A549 (cell line): ENCODE data around the gene VSX1. TPM values are rescaled to one million over a fixed set of nuclear protein-coding genes. Genes with fewer than 3 reads are reported as not detected.
A peak's percentile ranks its signal among the peaks of the same experiment; 100 is the strongest.

ENCODE experiments used
- ATAC-seq, 2 experiments: fragments of 200-7000 bp in 1 of 2; fragments of >200 bp in 1 of 2; cut with Nextera tagmentation in 1 of 2; cut with Tn5 transposase in 1 of 2; 3 replicates each; pipeline versions ENCODE4 v1.8.0 to v1.9.1; 2018 to 2020; ENCODE audit warnings: mild to moderate bottlenecking in 1 of 2, moderate library complexity in 1 of 2
- CTCF ChIA-PET: fragments of 300-600 bp; sonication (Branson Sonifier 250); formaldehyde crosslinking; extraction: SDS; loops from one replicate; lab custom pipeline; 2021; ENCODE audit warnings: antibody characterized with exemption, inconsistent platforms; lab: Yijun Ruan, JAX
- POLR2A ChIA-PET: fragments of 350-600 bp; formaldehyde crosslinking; extraction: SDS; loops from one replicate; lab custom pipeline; 2021; ENCODE audit warnings: antibody characterized with exemption, inconsistent platforms; lab: Yijun Ruan, JAX
- DNase-seq, 2 experiments: peaks; one replicate each; pipeline versions ENCODE4 v3.0.0 to v3.0.0-alpha.2; 2011 to 2016; ENCODE audit warnings: low read depth in 1 of 2, low spot score in 1 of 2
- FAIRE-seq: peaks from 2 replicates; lab custom pipeline; 2011; peaks lifted over from hg19 to GRCh38; lab: Jason Lieb, UNC
- H3K27ac ChIP-seq, 2 experiments: fragments of >200 bp; sonication (Bioruptor Twin); formaldehyde crosslinking; 3 replicates each; pipeline ENCODE4 v1.5.1; 2016 to 2017
- H3K4me1 ChIP-seq: fragments of >200 bp; sonication (Bioruptor Twin); formaldehyde crosslinking; 3 replicates; pipeline ENCODE4 v1.6.1; 2016
- H3K4me2 ChIP-seq: fragments of >200 bp; sonication (Bioruptor Twin); formaldehyde crosslinking; 3 replicates; pipeline ENCODE4 v1.6.1; 2016
- H3K4me3 ChIP-seq: fragments of >200 bp; sonication (Bioruptor Twin); formaldehyde crosslinking; 3 replicates; pipeline ENCODE4 v1.5.1; 2016
- H3K9me3 ChIP-seq: fragments of >200 bp; sonication (Bioruptor Twin); formaldehyde crosslinking; 3 replicates; pipeline ENCODE4 v1.6.1; 2016
- BHLHE40 ChIP-seq: IDR thresholded peaks from 2 replicates; pipeline ENCODE4 v1.6.1; 2012; ENCODE audit warnings: low read depth, low read length, inconsistent platforms
- CBX8 ChIP-seq: fragments of 200-600 bp; sonication (generic); IDR thresholded peaks from 2 replicates; pipeline ENCODE4 v1.6.1; 2016
- CHD4 ChIP-seq: fragments of 200-600 bp; sonication (generic); IDR thresholded peaks from 2 replicates; pipeline ENCODE4 v1.6.1; 2016; ENCODE audit warnings: antibody characterized with exemption, mild to moderate bottlenecking, borderline replicate concordance
- EHF ChIP-seq: fragments of 250-450 bp; sonication (Bioruptor Pico); IDR thresholded peaks from 2 replicates; pipeline ENCODE4 v1.5.0; 2020; ENCODE audit warnings: mild to moderate bottlenecking
- EHMT2 ChIP-seq: fragments of 200-600 bp; sonication (generic); IDR thresholded peaks from 2 replicates; pipeline ENCODE4 v1.6.1; 2016; ENCODE audit warnings: antibody characterized with exemption, low read depth, mild to moderate bottlenecking, moderate library complexity
- ESRRA ChIP-seq: fragments of 150-350 bp; IDR thresholded peaks from 2 replicates; pipeline ENCODE4 v1.6.1; 2014; ENCODE audit warnings: mild to moderate bottlenecking, low read length, borderline replicate concordance
- FOSB ChIP-seq: fragments of 250-450 bp; sonication (Bioruptor Pico); IDR thresholded peaks from 2 replicates; pipeline ENCODE4 v1.5.0; 2020; ENCODE audit warnings: mild to moderate bottlenecking, moderate library complexity
- HOXB5 ChIP-seq: fragments of 250-450 bp; sonication (Bioruptor Pico); IDR thresholded peaks from 2 replicates; pipeline ENCODE4 v1.5.0; 2020; ENCODE audit warnings: mild to moderate bottlenecking, moderate library complexity
- JUN ChIP-seq, 2 experiments: fragments of >200 bp; sonication (Bioruptor Twin); formaldehyde crosslinking; IDR thresholded peaks; 2 replicates in 1 of 2; 3 replicates in 1 of 2; pipeline ENCODE4 v1.6.1; 2016 to 2017
- KDM1A ChIP-seq: fragments of 200-600 bp; sonication (generic); IDR thresholded peaks from 2 replicates; pipeline ENCODE4 v1.6.1; 2016; ENCODE audit warnings: low read depth, mild to moderate bottlenecking
- KDM5A ChIP-seq: fragments of 200-600 bp; sonication (generic); IDR thresholded peaks from 2 replicates; pipeline ENCODE4 v1.6.1; 2016; ENCODE audit warnings: antibody characterized with exemption, mild to moderate bottlenecking
- MAFK ChIP-seq: fragments of 450-650 bp; IDR thresholded peaks from 2 replicates; pipeline ENCODE4 v1.6.1; 2014; ENCODE audit not compliant: partially characterized antibody
- NPAS2 ChIP-seq: fragments of 250-450 bp; sonication (Bioruptor Pico); IDR thresholded peaks from 2 replicates; pipeline ENCODE4 v1.8.0; 2022; ENCODE audit warnings: mild to moderate bottlenecking, moderate library complexity, borderline replicate concordance
- POLR2AphosphoS2 ChIP-seq: conservative IDR thresholded peaks from 2 replicates; pipeline ENCODE4 v1.6.1; 2012; ENCODE audit warnings: low read length, improper control_type of control experiment, inconsistent platforms
- RAD21 ChIP-seq, 2 experiments: fragments of >200 bp in 1 of 2; sonication (Bioruptor Twin) in 1 of 2; formaldehyde crosslinking in 1 of 2; IDR thresholded peaks in 1 of 2; conservative IDR thresholded peaks in 1 of 2; 2 replicates in 1 of 2; 3 replicates in 1 of 2; pipeline ENCODE4 v1.6.1; 2012 to 2018; ENCODE audit warnings: inconsistent platforms in 1 of 2
- RCOR1 ChIP-seq: fragments of 150-350 bp; IDR thresholded peaks from 2 replicates; pipeline ENCODE4 v1.6.1; 2014; ENCODE audit warnings: antibody characterized with exemption, low read length, low read depth
- RNF2 ChIP-seq: fragments of 200-600 bp; sonication (generic); IDR thresholded peaks from 2 replicates; pipeline ENCODE4 v1.6.1; 2016; ENCODE audit warnings: low read depth, mild to moderate bottlenecking, antibody characterized with exemption, moderate library complexity, borderline replicate concordance
- SMC3 ChIP-seq: fragments of >200 bp; sonication (Bioruptor Twin); formaldehyde crosslinking; IDR thresholded peaks from 3 replicates; pipeline ENCODE4 v1.6.1; 2018; ENCODE audit warnings: inconsistent platforms
- SREBF2 ChIP-seq: fragments of 450-650 bp; IDR thresholded peaks from 2 replicates; pipeline ENCODE4 v1.6.1; 2014; ENCODE audit warnings: mild to moderate bottlenecking, moderate library complexity
- ZFP36 ChIP-seq: fragments of 450-650 bp; IDR thresholded peaks from 2 replicates; pipeline ENCODE4 v1.6.1; 2014; ENCODE audit warnings: borderline replicate concordance; ENCODE audit not compliant: partially characterized antibody
- ZSCAN20 ChIP-seq: fragments of 250-450 bp; sonication (Bioruptor Pico); IDR thresholded peaks from 2 replicates; pipeline ENCODE4 v1.8.0; 2022; ENCODE audit warnings: mild to moderate bottlenecking, moderate library complexity
- WGBS: methylation state at CpG from one replicate; pipeline ENCODE4 v1.1.6; 2017; ENCODE audit errors: missing lambda C conversion rate; 5-methylcytosine and 5-hydroxymethylcytosine counted together
- polyA plus RNA-seq, 4 experiments: library from polyadenylated mRNA; depleted of rRNA in 3 of 4; stranded (reverse); fragments of >200 nt; fragmentation: RNase III in 1 of 4; extraction: RNeasy Plus Mini Kit Qiagen cat#74134 plus additional on column Dnase treatment in 1 of 4; gene quantifications; 2 replicates in 3 of 4; 3 replicates in 1 of 4; pipeline ENCODE4 v1.2.3, GENCODE V29; 2011 to 2017
- TF ChIP-seq, protein P1 (sequence below): IDR thresholded peaks from 2 replicates; pipeline ENCODE4 v1.6.1; 2012; ENCODE audit warnings: low read depth, borderline replicate concordance
- TF ChIP-seq, protein P2 (sequence below): fragments of >200 bp; sonication (Bioruptor Twin); formaldehyde crosslinking; IDR thresholded peaks from 2 replicates; pipeline ENCODE4 v1.6.1; 2016
- TF ChIP-seq, protein P3 (sequence below): fragments of 200-600 bp; sonication (generic); IDR thresholded peaks from 2 replicates; pipeline ENCODE4 v1.6.1; 2016; ENCODE audit warnings: antibody characterized with exemption, mild to moderate bottlenecking, moderate library complexity
- TF ChIP-seq, protein P4 (sequence below): fragments of 450-650 bp; IDR thresholded peaks from 2 replicates; pipeline ENCODE4 v1.6.1; 2014; ENCODE audit warnings: antibody characterized with exemption
- TF ChIP-seq, protein P5 (sequence below): fragments of 250-450 bp; sonication (Bioruptor Pico); IDR thresholded peaks from 2 replicates; pipeline ENCODE4 v1.5.0; 2021; ENCODE audit warnings: mild to moderate bottlenecking, moderate library complexity, borderline replicate concordance
- TF ChIP-seq, protein P6 (sequence below): IDR thresholded peaks from 2 replicates; pipeline ENCODE4 v1.6.1; 2012

The VSX1 gene
- polyA plus RNA-seq, 2 of the 4 experiments (the other 2 are of a cell fraction), result 0.77 to 2.9 TPM

DNA sequence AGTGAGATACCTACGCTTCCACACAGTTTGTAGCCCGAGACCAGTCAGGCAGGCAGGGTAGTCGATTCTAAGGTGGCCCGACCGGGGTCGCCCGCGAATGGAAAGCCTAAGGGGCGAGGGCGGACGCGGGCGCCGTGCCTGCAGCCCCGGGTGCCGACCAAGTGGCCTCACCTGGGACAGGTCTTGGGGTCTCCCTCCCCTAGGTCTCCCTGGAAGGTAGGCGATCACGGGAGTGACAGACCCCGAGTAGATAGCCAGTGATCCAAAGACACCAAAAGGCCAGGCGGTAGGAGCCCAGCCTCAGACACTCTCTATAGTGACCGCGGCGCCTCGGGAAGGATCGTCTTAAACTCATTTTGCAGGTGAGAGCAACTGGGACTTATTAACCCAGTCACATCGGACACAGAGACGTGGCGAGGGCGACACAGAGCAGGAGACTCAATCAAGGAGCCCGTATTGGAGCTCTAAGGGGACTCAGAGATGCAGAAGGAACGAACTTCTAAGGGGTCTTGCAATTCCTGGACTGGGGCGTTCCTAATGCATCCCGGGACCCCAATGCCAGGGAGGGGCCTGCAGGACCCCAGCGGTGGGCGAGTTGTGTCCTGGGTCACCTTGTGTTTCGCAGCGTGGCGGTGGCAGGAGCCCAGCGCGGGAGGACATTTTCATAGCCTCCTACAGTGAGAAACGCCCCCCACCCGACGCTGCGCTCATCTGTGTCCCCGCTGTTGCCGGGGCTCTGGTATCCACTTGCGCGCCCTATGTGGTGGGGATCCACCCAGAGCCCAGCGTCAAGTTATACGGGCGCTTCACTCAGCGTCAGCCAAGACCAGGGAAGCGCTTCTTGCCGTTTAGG, 2.1 kb upstream of the VSX1 start:
- Histone ChIP-seq H3K9me3 (0 out of 3 replicates have a peak, but pooled peaks cover 2% of the 10 kb centered on the region), H3K27ac (peak overlapping the region; percentile 13 to 37; a peak in 3 of 6 replicates), H3K4me2 (peak overlapping the region; percentile 97), H3K4me1 (peaks cover 14% of the 10 kb centered on the region), H3K4me3 (peak overlapping the region; percentile 43)
- TF ChIP-seq MAFK (no peak), POLR2AphosphoS2 (no peak), RNF2 (no peak), KDM1A (no peak), JUN (IDR thresholded peaks at IDR 0.05) (no peak), RAD21 (conservative IDR thresholded peaks at IDR 0.05 in 1 of 2, IDR thresholded peaks at IDR 0.05 in 1 of 2) (no peak), CBX8 (no peak), SREBF2 (no peak), EHMT2 (no peak), HOXB5 (CRISPR knock-in tag) (no peak), ZSCAN20 (CRISPR knock-in tag) (no peak), CHD4 (no peak), ZFP36 (no peak), KDM5A (no peak)
- TF ChIP-seq, protein P1, sequence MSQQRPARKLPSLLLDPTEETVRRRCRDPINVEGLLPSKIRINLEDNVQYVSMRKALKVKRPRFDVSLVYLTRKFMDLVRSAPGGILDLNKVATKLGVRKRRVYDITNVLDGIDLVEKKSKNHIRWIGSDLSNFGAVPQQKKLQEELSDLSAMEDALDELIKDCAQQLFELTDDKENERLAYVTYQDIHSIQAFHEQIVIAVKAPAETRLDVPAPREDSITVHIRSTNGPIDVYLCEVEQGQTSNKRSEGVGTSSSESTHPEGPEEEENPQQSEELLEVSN, result no peak
- TF ChIP-seq, protein P2, sequence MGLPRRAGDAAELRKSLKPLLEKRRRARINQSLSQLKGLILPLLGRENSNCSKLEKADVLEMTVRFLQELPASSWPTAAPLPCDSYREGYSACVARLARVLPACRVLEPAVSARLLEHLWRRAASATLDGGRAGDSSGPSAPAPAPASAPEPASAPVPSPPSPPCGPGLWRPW, result no peak
- TF ChIP-seq, protein P3, sequence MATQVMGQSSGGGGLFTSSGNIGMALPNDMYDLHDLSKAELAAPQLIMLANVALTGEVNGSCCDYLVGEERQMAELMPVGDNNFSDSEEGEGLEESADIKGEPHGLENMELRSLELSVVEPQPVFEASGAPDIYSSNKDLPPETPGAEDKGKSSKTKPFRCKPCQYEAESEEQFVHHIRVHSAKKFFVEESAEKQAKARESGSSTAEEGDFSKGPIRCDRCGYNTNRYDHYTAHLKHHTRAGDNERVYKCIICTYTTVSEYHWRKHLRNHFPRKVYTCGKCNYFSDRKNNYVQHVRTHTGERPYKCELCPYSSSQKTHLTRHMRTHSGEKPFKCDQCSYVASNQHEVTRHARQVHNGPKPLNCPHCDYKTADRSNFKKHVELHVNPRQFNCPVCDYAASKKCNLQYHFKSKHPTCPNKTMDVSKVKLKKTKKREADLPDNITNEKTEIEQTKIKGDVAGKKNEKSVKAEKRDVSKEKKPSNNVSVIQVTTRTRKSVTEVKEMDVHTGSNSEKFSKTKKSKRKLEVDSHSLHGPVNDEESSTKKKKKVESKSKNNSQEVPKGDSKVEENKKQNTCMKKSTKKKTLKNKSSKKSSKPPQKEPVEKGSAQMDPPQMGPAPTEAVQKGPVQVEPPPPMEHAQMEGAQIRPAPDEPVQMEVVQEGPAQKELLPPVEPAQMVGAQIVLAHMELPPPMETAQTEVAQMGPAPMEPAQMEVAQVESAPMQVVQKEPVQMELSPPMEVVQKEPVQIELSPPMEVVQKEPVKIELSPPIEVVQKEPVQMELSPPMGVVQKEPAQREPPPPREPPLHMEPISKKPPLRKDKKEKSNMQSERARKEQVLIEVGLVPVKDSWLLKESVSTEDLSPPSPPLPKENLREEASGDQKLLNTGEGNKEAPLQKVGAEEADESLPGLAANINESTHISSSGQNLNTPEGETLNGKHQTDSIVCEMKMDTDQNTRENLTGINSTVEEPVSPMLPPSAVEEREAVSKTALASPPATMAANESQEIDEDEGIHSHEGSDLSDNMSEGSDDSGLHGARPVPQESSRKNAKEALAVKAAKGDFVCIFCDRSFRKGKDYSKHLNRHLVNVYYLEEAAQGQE, result no peak
- TF ChIP-seq, protein P4, sequence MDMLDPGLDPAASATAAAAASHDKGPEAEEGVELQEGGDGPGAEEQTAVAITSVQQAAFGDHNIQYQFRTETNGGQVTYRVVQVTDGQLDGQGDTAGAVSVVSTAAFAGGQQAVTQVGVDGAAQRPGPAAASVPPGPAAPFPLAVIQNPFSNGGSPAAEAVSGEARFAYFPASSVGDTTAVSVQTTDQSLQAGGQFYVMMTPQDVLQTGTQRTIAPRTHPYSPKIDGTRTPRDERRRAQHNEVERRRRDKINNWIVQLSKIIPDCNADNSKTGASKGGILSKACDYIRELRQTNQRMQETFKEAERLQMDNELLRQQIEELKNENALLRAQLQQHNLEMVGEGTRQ, result no peak
- FAIRE-seq, result no peak
- peak; percentile 36 to 58; a peak in 3 of 6 replicates for ATAC-seq
- ChIA-PET POLR2A (no interaction called here), CTCF (interaction anchor here (0.7 to 2.6 kb wide), 7 partner anchors 9 to 95 kb away, joined by 3 to 12 read pairs (median 5); no protein-coding TSS in a partner anchor)
- no peak for DNase-seq
- 57% methylated on average over 49 of the region's 54 CpGs for WGBS

DNA sequence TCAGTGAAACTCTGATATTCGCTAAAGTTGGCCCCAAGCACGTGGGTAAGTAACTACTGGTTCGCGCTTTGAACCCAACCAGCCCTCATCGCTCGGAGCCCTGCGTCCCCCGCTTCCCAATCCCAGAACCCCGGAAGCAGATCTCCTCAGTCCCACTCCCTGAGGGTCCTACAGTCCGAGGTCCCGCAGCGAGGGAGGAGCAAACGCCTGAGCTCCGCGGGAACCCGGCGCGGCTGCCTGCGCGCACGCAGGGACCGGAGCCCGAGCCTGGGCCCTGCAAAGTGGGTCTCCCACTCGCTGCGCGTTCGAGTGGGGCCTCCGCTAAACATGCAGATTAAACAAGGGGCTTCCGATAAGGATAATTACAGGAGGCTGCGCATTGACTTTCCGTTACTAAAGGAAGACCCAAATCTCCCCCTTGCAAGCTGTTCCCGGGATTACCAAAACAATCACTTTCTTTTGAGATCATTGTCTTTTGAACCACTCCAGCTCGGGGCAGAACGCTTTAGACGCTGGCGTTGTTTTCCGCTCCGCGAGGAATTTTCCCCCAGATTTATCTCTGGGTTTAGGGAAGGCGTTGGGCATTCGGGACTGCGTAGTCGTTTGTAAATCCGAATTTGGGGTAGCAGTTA, 1.3 kb upstream of the VSX1 start:
- ChIA-PET CTCF (interaction anchor here (0.8 to 2.6 kb wide), 4 partner anchors 10 to 96 kb away, joined by 3 to 12 read pairs (median 5); no protein-coding TSS in a partner anchor), POLR2A (no interaction called here)
- no peak for FAIRE-seq
- TF ChIP-seq CBX8 (no peak), HOXB5 (CRISPR knock-in tag) (no peak), EHF (no peak), RCOR1 (no peak), BHLHE40 (no peak), ESRRA (no peak), FOSB (CRISPR knock-in tag) (no peak), EHMT2 (no peak), SMC3 (no peak), MAFK (no peak), NPAS2 (no peak)
- TF ChIP-seq, protein P5, sequence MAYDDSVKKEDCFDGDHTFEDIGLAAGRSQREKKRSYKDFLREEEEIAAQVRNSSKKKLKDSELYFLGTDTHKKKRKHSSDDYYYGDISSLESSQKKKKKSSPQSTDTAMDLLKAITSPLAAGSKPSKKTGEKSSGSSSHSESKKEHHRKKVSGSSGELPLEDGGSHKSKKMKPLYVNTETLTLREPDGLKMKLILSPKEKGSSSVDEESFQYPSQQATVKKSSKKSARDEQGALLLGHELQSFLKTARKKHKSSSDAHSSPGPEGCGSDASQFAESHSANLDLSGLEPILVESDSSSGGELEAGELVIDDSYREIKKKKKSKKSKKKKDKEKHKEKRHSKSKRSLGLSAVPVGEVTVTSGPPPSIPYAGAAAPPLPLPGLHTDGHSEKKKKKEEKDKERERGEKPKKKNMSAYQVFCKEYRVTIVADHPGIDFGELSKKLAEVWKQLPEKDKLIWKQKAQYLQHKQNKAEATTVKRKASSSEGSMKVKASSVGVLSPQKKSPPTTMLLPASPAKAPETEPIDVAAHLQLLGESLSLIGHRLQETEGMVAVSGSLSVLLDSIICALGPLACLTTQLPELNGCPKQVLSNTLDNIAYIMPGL (CRISPR knock-in tag), result no peak
- TF ChIP-seq, protein P6, sequence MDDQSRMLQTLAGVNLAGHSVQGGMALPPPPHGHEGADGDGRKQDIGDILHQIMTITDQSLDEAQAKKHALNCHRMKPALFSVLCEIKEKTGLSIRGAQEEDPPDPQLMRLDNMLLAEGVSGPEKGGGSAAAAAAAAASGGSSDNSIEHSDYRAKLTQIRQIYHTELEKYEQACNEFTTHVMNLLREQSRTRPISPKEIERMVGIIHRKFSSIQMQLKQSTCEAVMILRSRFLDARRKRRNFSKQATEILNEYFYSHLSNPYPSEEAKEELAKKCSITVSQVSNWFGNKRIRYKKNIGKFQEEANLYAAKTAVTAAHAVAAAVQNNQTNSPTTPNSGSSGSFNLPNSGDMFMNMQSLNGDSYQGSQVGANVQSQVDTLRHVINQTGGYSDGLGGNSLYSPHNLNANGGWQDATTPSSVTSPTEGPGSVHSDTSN, result no peak

More for the DNA sequence above, 1.3 kb upstream of the VSX1 start:
- DNase-seq, result no peak
- no peak overlapping the region for H3K27ac ChIP-seq
- WGBS, result 71% methylated on average over 42 of the region's 44 CpGs
- peak overlapping the region; percentile 43; the same call in 2 of the 3 replicates for H3K4me3 ChIP-seq
- ATAC-seq, result no peak
- 0 out of 3 replicates have a peak, but pooled peaks cover 2% of the 10 kb centered on the region for H3K9me3 ChIP-seq
- peaks cover 16% of the 10 kb centered on the region for H3K4me1 ChIP-seq
- H3K4me2 ChIP-seq, result peak overlapping the region; percentile 97
